Activated gamma-delta T cell treated with Interleukin-2 at 50 U/mL for 16 hours (primary cell): ENCODE results near the gene PEX6.
"Not testable (repeated sequence)": the region's sequence is repeated elsewhere in the genome, so short reads cannot be mapped to it uniquely, and the experiment has no call there.

Source experiments
- DNase-seq: peaks from one replicate; pipeline ENCODE4 v3.0.0-alpha.2; 2020

PEX6 gene

GRCh38 chr6:42978839-42979522 lies at the start of gene PEX6:
Gene PEX6 (minus strand): TSS chr6:42979181. CDS start chr6:42979150, 31 bp downstream.
- peak; percentile 95 for DNase-seq

- no peak for DNase-seq
Measured at GRCh38 chr6:43026365-43026764, 47.4 kb upstream of the PEX6 start.

GRCh38 chr6:43024436-43024835 lies 45.5 kb upstream of the PEX6 start:
- no peak for DNase-seq

- DNase-seq, result peak; percentile 54
Measured at GRCh38 chr6:43021270-43022047, 42.5 kb upstream of the PEX6 start, which contains the start of gene RRP36. Gene RRP36 (plus strand): TSS chr6:43021623. CDS start chr6:43021655, 32 bp downstream.

GRCh38 chr6:43020847-43021246 lies 41.9 kb upstream of the PEX6 start:
- DNase-seq, result no peak

GRCh38 chr6:43020052-43020705 lies 41.2 kb upstream of the PEX6 start:
- DNase-seq, result no peak

GRCh38 chr6:43019152-43019551 lies 40.2 kb upstream of the PEX6 start:
- DNase-seq, result no peak

GRCh38 chr6:43016943-43017334 lies 38.0 kb upstream of the PEX6 start:
- DNase-seq, result no peak

- DNase-seq, result no peak
Measured at GRCh38 chr6:43016176-43016942, 37.4 kb upstream of the PEX6 start.

- DNase-seq, result no peak
Measured at GRCh38 chr6:43014434-43014909, 35.5 kb upstream of the PEX6 start.

- DNase-seq, result peak; percentile 98
Measured at GRCh38 chr6:43013843-43014433, 35.0 kb upstream of the PEX6 start, which contains the start of the genes KLHDC3 and MEA1. Gene KLHDC3 (plus strand): TSS chr6:43014249. CDS start chr6:43017193, 2,944 bp downstream. Gene MEA1 (minus strand): TSS chr6:43013946. CDS start chr6:43013813, 133 bp downstream.

GRCh38 chr6:43013097-43013842 lies 34.3 kb upstream of the PEX6 start:
- no peak for DNase-seq

- no peak for DNase-seq
Measured at GRCh38 chr6:43012364-43012763, 33.4 kb upstream of the PEX6 start.

- no peak for DNase-seq
Measured at GRCh38 chr6:43011207-43011606, 32.2 kb upstream of the PEX6 start.

- DNase-seq, result no peak
Measured at GRCh38 chr6:43009124-43009523, 30.1 kb upstream of the PEX6 start.

- no peak for DNase-seq
Measured at GRCh38 chr6:43007126-43007525, 28.1 kb upstream of the PEX6 start.

GRCh38 chr6:43006251-43006650 lies 27.3 kb upstream of the PEX6 start:
- DNase-seq, result no peak

- no peak for DNase-seq
Measured at GRCh38 chr6:43005844-43006243, 26.9 kb upstream of the PEX6 start.

GRCh38 chr6:43001843-43002242 lies 22.9 kb upstream of the PEX6 start:
- no peak for DNase-seq

- DNase-seq, result not testable (repeated sequence)
Measured at GRCh38 chr6:42998205-42998604, 19.2 kb upstream of the PEX6 start.

- DNase-seq, result no peak
Measured at GRCh38 chr6:42996513-42996912, 17.5 kb upstream of the PEX6 start.
